CD4-positive, alpha-beta T cell treated with Interleukin-4 for 1 hour (primary cell): ENCODE measurements around the gene REEP2.
"Not testable (repeated sequence)": the region's sequence is repeated elsewhere in the genome, so short reads cannot be mapped to it uniquely, and the experiment has no call there.

ENCODE experiments used
- DNase-seq, 2 donors: peaks; one replicate each; pipeline ENCODE4 v3.0.0-alpha.2; 2020 to 2022

REEP2 gene

DNA sequence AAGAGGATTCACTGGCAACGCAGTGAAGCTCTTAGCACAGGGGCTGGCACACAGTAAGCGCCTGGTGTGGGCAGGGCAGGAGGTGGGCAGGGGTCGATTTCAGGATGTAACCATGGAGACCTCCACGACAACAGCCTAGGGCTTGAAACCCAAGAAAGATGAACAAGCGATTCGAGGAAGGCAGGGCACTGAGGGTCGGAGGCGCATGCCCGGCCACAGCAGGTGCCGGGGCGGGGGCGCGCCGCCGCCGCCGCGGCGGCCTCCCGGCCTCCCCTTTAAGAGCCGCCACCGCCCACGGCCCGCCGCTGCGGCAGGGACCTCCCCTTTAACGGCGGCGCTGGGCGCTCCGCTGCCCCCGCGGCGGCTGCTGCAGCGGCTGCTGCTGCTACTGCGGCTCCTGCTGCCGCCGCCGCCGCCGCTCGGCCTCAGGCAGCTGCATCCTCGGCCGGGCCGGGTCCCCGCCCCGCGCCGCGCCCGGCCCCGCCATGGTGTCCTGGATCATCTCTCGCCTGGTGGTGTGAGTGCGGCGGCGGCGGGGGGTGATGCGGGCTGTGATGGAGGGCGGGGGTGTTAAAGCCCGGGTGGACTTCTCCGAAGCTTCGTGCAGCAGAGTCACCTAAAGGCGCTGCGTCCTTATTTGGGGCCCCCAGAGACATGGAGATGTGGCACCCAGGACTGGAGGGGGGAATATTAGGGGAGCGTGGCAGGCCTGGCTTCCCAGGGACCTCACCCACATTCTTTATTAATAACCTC is at the start of gene REEP2:
TSS of gene REEP2 (plus strand) at position 334 of the 753 bp plus-strand sequence. CDS start at position 486, 152 bp downstream.
- peak; percentile 45 to 55 for DNase-seq

- DNase-seq: no peak
Observed at GRCh38 chr5:138389332-138389731, 49.5 kb upstream of the REEP2 start.

DNA sequence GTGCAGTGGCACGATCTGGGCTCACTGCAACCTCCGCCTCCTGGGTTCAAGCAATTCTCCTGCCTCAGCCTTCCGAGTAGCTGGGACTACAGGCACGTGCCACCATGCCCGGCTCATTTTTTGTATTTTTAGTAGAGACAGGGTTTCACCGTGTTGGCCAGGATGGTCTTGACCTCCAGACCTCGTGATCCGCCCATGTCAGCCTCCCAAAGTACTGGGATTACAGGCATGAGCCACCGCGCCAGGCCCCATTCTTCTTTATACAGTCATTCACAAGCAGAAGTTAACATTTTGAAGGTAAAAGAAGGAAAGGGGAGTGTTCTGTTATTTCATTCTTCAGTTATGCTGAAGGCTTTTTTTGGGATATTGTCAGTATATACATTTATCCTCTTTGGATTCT is 48.9 kb upstream of the REEP2 start:
- not testable (repeated sequence) for DNase-seq

- no peak for DNase-seq
Observed at GRCh38 chr5:138391859-138392386, 46.9 kb upstream of the REEP2 start.

- DNase-seq: no peak
Observed at GRCh38 chr5:138402640-138403039, 36.2 kb upstream of the REEP2 start.

GRCh38 chr5:138408023-138408422 is 30.8 kb upstream of the REEP2 start:
- peak; percentile 14 to 18 for DNase-seq

DNA sequence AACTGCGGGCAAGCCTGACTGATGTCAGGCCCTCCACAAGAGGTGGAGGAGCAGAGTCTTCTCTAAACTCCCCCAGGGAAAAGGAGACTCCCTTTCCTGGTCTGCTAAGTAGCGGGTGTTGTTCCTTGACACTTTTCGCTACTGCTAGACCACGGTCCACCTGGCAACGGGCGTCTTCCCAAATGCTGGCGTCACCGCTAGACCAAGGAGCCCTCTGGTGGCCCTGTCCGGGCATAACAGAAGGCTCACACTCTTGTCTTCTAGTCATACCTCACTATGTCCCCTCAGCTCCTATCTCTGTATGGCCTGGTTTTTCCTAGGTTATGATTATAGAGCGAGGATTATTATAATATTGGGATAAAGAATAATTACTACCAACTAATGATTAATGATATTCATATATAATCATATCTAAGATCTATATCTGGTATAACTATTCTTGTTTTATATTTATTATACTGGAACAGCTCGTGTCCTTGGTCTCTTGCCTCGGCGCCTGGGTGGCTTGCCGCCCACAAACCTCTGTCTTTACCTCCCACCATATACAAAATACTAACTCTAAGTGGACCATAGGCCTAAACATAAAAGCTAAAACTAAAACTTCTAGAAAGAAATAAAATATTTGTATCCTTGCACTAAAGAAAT is 27.7 kb upstream of the REEP2 start:
- peak; percentile 29 for DNase-seq

DNA sequence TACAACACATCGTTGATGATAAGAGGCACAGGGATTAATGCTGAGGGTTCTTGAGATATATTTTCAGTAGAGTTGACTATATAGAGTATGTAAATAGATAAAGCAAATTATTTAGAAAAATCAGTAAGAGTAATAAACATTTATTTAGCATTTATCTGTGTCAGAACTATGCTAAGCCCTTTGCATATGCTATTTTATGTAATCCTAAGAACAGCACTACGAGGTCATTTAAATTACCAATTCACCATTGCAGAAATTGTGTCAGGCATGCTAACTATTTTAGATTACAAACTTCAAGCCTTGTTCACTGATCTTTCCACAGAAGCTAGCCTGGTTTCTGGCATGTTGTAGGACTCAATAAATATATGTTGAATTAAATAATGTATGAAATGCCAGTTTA is 20.4 kb upstream of the REEP2 start:
- DNase-seq: no peak

GRCh38 chr5:138425079-138425478 is 13.8 kb upstream of the REEP2 start:
- no peak for DNase-seq

DNA sequence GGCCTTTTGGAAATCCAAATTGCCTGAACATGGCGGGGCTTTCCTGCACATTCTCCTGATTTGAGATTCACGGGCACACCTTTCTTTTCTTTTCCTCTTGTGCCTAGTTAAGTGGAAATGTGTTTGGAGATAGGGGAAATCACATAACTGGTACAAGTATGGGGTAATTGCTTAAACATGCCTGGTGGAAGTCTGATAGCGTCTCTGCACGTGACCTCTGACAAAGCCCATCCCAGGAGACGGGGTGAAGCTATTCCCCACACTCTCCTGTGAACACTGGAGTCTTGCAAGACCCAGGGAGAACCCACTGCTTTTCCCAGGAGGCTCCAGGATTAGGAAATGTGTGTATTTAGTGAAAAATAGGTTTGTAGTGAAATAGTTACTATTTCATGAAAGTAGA is 2.9 kb upstream of the REEP2 start:
- DNase-seq: no peak

DNA sequence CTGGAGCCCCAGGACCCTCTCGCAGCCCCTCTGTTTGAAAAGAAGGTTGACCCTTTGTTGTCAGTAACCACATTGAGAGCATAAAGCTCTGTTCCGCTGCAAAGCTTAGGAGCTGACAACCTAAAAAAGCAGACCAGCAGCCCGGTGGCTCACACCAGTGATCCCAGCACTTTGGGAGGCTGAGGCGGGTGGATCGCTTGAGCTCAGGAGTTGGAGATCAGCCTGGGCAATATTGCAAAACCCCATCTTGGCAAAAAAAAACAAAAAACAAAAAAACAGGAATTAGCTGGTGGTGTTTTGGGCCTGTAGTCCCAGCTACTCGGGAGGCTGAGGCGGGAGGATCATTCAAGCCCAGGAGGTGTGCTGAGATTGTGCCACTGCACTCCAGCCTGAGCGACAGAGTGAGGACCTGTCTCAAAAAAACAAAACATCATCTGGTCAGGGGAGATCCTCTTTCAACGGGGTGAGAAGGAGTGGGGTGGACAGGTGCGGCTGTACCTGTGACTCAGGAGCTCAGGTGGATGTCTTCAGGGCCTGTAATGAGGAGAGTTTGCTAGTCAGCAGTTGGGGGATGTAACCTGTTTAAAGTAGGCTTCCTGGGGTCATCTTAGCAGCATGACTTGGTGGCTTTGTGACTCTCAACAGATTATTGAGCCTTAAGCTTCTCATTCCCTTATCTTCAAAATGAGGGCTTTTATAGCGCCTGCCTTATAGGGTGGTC is 694 bp upstream of the REEP2 start:
- DNase-seq: no peak

GRCh38 chr5:138439477-138440158 is 761 bp downstream of the REEP2 start:
- no peak for DNase-seq

GRCh38 chr5:138440159-138441073 is 1.6 kb downstream of the REEP2 start:
- no peak for DNase-seq

- no peak for DNase-seq
Observed at GRCh38 chr5:138441221-138441620, 2.4 kb downstream of the REEP2 start.

DNA sequence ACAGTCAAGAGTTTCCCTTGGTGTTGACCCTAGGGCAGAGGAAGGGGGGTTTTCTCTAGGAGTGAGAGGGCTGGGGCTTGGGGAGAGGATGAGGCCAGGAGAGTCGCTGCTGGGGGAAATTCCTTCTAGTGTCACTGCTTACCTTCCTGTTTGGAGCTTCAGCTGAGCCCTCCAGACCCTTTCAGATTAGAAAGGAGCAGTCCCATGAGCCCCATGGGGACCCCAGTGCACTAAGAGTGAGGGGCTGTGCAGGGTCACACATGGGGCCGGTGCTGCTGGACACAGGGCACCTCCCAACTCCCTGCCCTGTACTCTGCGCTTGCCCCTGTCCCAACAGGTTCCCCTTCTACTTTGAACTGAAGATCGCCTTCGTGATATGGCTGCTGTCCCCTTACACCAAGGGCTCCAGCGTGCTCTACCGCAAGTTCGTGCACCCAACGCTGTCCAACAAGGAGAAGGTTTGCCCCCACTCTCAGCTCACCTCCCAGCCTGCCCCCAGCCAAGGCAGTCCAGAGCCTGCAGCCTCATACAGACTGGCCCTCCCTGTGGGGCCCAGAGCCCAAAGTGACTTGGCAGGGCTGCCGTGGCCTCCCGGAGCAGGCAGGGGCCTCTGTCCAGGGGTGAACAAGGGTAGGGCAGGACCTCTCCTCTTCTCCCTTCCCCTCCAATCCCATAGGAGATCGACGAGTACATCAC is 5.4 kb downstream of the REEP2 start:
- DNase-seq: no peak

GRCh38 chr5:138444774-138445546 is 6.1 kb downstream of the REEP2 start:
- no peak for DNase-seq

- no peak for DNase-seq
Observed at GRCh38 chr5:138445547-138446271, 6.9 kb downstream of the REEP2 start.

DNA sequence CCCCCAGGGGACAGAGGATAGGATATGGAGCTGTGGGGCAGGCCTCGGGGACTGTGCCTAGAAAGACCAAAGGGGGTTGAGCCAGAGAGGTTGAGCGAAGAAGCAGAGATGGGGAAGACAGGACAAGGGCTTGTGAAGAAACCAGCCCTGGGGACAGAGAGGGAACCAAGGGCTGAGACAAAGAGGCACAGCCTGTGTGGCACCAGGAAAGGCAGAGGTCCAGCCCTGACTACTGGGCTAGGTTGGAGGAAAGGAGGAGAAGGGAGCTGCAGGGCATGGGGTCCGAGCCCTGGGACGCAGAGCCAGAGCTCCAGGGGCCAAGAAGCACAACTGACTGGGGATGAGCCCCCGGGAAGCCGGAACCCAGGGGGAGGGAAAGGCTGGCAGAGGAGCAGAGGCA is 9.2 kb downstream of the REEP2 start:
- DNase-seq: no peak
